NCI-H345 (cell line): ENCODE data around the gene SRMS.
A peak's percentile ranks its signal among the peaks of the same experiment; 100 is the strongest.

Source experiments
- DNase-seq: peaks from one replicate; lab custom pipeline; 2025; lab: John Stamatoyannopoulos, UW

SRMS gene

GRCh38 chr20:63553251-63553932, 5.8 kb upstream of the SRMS start:
- DNase-seq = peak; percentile 90

GRCh38 chr20:63552481-63553249, 5.1 kb upstream of the SRMS start:
- no peak for DNase-seq

- no peak for DNase-seq
These were observed 3.5 kb upstream of the SRMS start for GRCh38 chr20:63551068-63551467.

GRCh38 chr20:63549679-63550282, 2.2 kb upstream of the SRMS start:
- DNase-seq = no peak

GRCh38 chr20:63549019-63549418, 1.5 kb upstream of the SRMS start:
- no peak for DNase-seq

- DNase-seq = no peak
These were observed 993 bp upstream of the SRMS start for GRCh38 chr20:63548542-63548941.

GRCh38 chr20:63546956-63547724, 409 bp downstream of the SRMS start:
- no peak for DNase-seq

- DNase-seq = no peak
These were observed 1.1 kb downstream of the SRMS start for GRCh38 chr20:63546256-63546955.

GRCh38 chr20:63545814-63546213, 1.7 kb downstream of the SRMS start:
- no peak for DNase-seq

GRCh38 chr20:63544958-63545516, 2.5 kb downstream of the SRMS start:
- DNase-seq = no peak

- no peak for DNase-seq
These were observed 3.1 kb downstream of the SRMS start for GRCh38 chr20:63544241-63544957.

- DNase-seq = no peak
These were observed 3.8 kb downstream of the SRMS start for GRCh38 chr20:63543733-63544132.

GRCh38 chr20:63543131-63543530, 4.4 kb downstream of the SRMS start:
- peak; percentile 55 for DNase-seq

GRCh38 chr20:63542696-63543095, 4.9 kb downstream of the SRMS start:
- no peak for DNase-seq

GRCh38 chr20:63542031-63542559, 5.5 kb downstream of the SRMS start:
- no peak for DNase-seq

- no peak for DNase-seq
These were observed 6.2 kb downstream of the SRMS start for GRCh38 chr20:63541371-63541770.

GRCh38 chr20:63540417-63541186, 6.9 kb downstream of the SRMS start:
- DNase-seq = no peak

- no peak for DNase-seq
These were observed 7.8 kb downstream of the SRMS start for GRCh38 chr20:63539441-63540370.

- DNase-seq = peak; percentile 83
These were observed 8.5 kb downstream of the SRMS start for GRCh38 chr20:63539092-63539430.
